Fibroblast of peridontal ligament (primary cell): ENCODE results near the gene ATP6V1B1.

Experiments used
- DNase-seq: peaks from one replicate; pipeline ENCODE4 v3.0.0-alpha.2; 2010; ENCODE audit errors: extremely low read depth

Gene ATP6V1B1

DNA sequence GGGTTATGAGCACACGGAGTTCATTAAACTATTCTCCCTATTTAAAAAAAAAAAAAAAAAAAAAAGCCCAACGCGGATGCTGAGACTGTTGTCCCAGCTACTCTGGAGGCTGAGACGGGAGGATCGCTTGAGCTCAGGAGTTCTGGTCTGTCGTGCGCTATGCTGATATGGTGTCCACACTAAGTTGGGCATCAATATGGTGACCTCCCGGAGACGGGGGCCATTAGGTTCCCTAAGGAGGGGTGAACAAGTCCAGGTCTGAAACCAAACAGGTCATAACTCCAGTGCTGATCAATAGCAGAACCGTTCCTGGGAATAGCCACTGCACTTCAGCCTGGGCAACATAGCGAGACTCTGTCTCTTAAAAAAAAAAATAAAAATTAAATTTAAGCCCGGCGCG is 29.8 kb downstream of the ATP6V1B1 start:
- no peak for DNase-seq

DNA sequence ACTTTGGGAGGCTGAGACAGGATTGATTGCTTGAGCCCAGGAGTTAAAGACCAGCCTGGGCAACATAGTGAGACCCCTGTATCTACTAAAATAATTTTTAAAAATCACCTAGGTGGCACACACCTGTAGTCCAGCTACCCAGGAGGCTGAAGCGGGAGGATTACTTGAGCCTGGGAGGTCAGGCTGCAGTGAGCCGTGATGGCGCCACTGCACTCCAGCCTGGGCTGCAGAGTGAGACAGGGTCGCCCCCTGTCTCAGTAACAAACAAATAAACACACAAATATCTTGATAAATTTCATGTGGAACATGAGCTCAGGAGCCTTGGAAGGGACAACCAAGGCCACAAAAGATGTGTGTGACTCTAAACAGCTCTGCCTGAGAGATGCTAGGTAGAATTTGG is 31.0 kb downstream of the ATP6V1B1 start:
- DNase-seq = no peak

DNA sequence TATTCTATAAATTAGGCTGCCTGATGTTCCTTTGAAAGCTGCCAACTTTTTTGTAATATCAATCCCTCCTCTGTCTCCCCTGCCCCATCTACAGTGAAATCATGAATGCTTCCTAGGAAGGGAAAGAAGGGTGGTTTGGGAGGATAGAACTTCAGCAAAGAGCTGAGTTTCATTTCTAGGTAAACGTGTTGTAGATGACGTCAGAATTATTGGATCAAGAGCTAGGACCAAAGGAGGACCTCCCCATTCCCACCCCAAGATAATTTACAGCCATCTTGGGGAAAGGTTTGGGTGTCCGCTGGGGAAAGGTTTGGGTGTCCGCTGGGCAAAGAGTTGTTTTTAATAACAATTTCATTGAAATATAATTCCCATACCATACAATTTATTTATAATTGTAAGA is 31.5 kb downstream of the ATP6V1B1 start:
- DNase-seq = no peak

DNA sequence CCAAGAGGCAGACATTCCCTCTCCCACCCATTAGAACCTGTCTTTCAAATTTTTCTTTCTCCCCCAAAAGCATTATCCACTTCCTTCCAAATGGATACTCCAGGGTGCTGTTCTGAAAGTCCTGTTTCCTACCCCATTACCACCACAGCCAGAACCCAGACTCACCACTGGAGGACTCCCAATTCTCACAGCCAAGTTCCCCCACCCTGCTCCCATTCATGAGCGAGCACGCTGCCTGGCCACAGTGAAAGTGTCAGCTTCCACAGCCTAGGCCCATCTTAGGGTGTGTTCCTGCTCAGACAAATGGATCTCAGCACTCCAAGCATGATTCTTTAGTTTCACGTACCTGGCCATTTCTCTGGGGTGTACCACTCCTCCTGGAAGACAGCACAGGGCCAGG is 38.9 kb downstream of the ATP6V1B1 start:
- no peak for DNase-seq

DNA sequence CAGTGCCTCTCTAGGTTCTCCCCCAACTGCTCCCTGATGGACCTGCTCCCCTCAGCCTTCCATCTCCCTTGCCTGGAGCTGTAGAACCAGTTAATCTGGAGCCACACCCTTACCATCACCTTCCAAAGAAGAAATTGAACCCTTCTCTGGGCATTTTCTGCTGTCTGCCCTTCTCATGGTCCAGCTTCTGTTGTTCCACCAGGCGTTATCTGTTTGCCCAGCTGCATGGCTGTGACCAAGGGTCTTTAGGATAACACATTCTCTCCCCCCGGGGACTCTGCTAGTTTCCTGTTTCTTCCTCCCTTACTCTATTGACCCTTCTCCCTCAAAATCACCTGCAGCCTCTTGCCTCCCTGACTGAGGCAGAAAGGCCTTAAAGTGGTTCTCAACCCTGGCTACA is 39.5 kb downstream of the ATP6V1B1 start:
- DNase-seq = no peak

DNA sequence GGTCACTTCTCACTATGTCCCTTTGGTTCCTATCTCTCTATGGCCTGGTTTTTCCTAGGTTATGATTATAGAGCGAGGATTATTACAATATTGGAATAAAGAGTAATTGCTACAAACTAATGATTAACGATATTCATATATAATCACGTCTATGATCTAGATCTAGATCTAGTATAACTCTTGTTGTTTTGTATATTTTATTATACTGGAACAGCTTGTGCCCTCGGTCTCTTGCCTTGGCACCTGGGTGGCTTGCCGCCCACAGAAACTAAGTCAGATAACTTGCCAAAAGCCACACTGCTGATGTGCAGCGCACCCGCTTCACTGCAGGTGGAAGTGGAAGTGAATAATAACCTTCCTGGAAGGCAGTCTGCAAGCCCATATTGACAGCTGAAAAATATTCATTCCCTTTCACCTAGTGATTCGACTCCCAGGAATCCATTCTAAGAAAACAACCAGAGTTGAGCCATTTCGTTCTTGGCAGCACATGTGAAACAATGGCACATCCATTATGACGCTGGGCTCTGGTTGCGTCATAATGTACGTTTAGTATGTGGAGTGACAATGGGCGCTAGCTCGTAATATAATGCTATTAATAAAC is 42.0 kb downstream of the ATP6V1B1 start:
- peak; percentile 87 for DNase-seq

DNA sequence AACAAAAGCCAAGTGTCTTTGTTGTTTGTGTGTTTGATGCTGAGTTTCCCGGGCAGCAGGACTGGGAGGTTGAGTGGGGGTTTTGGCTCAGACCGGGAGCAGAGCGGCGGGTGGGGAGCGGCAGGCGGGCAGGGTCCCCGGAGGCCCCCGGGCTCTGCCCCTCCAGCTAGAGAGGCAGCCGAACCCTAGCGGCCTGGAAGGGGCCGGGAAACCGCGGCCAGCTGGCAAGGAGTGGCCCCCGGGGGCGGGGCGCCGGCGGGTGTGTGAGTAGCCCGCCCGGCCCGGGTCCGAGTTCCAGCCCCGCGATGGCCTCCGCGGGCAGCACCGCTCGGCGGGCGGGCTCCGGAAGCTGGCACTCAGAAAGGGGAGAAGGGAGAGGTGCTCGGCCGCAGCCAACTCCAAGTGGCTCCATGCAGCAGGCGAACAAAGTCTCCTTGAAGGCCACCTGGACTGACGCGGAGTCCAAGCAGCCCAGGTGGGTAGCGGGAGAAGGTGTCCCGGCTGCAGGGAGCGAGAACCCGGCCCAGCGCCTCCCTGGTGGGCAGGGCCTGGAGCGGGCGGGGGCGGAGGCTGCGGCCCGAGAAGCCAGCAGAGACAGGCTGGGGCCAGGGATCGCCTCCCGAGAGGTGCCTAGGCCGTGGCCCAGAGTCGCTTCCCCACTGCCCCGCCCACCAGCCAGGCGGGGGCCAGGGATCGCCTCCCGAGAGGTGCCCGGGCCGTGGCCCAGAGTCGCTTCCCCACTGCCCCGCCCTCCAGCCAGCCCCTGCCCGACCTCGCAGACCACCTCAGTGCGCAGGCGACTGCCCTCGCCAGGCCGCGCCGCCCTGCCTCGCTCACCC is 42.9 kb downstream of the ATP6V1B1 start, which contains the start of gene ANKRD53:
Gene ANKRD53, plus strand, starts transcription at position 290 of the 839 bp plus-strand sequence. Its CDS starts 16 bp downstream, at position 306.
- DNase-seq = no peak

DNA sequence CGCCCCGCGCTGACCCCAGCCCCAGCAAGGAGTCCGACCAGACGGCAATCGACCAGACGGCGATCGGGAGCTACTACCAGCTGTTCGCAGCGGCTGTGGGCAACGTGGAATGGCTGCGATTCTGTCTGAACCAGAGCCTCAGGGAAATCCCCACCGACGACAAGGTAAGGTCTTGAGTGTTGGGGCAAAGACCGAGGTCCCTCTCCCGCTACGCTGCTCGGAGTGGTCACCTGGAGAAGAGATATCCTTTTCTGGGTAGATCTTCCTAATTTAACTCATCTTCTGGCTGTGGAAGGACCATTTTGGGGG is 43.4 kb downstream of the ATP6V1B1 start:
- no peak for DNase-seq

DNA sequence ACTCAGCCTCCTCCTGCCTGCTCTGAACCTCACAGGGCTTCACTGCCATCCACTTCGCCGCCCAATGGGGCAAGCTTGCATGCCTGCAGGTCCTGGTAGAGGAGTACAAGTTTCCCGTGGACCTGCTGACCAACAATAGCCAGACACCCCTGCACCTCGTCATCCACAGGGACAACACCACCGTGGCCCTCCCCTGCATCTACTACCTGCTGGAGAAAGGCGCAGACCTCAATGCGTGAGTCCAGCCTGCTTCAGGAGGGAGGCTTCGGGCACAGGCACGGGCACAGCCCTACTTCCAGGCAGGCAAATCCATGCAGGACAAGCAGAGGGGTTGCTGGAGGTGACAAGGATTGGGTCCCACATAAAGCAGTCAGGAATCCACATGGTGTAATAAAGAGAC is 43.9 kb downstream of the ATP6V1B1 start:
- DNase-seq = no peak

DNA sequence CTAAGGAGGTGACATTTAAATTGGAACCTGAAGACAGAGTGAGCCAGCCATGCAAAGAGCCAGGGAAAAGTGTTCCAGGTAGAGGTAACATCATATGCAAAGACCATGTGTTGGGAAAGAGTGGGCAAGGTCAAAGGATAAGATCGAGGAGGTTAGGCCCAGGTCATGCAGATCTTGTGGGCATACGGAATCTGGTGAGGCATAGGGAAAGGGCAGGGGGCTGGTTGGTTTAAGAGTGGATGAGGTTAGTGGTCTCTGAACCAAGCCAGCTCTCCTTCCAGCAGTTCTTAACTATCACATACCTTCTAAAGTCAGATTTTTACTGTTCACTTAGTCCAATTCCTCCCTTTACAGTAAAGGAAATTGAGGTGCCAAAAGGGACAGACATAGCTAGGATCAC is 45.7 kb downstream of the ATP6V1B1 start:
- DNase-seq = no peak

DNA sequence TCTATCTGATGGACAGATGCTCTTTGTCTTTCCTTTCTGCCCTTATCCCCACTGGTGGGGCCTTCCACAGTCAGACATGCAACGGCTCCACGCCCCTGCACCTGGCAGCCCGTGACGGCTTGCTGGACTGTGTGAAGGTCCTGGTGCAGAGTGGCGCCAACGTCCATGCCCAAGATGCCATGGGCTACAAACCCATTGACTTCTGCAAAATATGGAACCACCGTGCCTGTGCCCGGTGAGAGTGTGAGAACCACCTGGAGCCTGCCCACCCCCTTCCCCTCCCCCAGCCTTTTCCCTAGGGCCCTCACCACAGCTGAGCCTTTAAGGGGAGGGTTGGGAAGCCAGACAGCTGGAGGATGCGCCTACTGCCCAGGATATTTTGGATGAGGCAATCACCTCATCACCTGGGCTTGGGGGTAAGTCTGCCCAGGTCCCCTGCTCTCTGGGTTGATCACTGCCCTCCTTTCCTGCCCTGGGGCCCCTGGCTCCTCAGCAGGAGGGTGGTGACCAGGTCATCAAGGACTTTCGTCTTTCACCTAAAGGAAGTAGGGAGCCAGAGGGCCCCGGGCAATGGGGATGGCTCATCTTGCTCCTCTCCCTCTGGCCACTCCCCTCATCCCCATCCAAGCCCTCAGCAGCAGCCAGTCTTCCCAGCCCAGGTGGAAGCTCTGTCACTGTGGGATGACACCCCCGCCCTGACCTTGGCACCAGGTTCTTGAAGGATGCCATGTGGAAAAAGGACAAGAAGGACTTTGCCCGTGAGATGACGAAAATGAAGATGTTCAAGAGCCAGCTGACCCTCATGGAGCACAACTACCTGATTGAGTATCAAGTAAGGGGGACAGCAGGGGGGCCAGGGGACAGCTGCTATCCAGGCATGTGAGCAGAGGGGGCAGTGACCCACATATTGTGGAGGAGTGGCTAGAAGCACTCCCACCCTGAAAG is 46.4 kb downstream of the ATP6V1B1 start:
- no peak for DNase-seq

DNA sequence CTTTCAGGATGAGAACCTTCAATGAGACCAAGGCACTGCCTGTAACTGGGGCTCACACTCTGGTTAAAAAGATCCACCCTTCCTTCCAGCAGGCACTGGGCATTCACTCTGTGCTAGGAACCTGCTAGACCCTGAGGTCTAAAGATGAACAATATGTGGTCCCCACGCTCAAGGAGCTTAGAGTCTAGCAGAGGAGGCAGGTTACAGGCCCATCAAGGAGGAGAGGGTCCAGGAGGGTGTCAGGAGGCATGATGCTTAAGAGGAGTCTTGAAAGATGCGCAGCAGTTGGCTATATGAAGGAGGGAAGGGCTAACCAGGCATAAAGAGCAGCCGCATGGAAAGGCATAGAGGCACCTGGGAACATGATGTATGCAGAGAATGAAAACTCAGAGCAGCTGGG is 47.3 kb downstream of the ATP6V1B1 start:
- no peak for DNase-seq

DNA sequence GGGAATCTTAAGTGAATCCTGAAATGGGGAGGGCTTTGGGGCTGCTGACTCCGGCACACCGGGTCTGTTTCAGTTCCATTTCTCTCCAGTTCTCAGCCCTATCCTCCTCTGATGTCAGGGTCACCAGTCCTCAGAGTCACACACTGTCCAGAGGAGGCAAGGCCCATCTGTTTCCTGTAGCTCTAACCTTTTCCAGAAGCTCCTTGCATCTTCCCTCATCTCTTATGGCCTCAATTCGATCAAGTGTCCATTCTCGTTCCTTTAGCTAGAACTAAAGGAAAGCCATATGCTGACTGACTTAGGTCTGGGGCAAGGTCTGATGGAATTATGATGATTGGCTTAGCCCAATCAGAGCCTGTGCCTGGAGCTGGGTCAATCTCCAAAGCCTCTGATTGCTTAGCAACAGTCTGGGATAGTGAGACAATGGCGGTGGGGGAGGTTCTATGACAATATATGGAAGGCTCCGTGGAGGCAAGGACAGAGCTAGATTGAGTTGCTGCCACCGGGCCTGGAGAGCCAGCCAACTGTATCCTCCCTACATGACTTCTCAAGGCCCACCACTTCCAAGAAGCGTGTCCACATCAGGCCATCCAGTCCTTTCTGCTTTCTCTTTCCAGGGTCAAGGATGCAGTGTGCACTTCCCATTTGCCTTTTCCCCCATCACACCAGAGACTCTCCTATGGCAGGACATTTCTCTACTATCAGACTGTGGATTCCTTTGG is 48.0 kb downstream of the ATP6V1B1 start:
- no peak for DNase-seq

DNA sequence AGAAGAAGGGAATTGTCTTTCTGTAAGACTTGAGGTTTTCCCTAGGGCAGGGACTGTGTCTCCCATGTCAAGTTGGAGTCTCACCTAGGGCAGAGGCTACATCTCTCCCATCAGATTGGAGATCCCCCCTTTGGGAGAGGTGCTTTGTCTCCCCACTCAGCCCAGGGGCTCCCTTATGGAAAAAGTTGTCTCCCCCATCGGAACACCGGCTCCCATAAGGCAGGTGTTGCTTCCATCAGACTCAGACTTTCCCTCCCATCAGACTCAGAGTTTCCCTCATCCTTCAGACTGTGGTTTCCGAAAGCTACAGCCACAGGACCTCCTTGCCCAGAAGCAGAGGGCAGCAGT is 48.5 kb downstream of the ATP6V1B1 start:
- no peak for DNase-seq

DNA sequence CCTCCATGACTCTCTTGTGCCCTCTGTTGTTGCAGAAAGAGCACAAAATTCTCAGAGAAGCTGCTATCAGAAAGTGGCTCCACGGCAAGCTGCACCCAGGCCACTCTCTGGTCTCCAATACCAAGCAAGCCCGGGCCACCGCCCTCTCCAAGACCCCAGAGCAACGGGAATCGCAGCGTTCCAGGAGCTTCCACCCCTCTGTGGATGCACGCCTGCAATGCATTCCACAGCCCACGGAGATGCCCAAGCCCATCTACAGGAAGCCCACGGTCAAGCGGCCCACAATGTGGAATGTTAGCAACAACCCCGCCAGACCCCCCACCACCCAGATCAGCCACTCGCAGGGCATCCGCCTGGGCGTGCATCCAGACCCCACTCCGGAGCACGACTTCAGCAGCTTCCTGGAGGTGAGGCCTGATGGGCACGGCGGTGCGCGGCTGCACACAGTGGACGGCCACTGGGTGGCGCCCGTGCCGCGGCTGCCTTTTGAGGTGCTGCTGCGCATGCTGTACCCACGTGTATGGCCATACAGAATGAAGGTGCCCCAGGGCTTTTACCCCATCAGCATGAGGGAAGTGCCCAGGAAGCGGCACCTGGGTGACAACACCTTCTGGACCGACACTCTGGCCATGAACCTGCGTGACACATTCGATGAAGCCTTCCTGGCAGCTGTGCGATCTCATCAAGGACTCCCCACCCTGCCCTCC is 49.0 kb downstream of the ATP6V1B1 start:
- DNase-seq = peak; percentile 16

DNA sequence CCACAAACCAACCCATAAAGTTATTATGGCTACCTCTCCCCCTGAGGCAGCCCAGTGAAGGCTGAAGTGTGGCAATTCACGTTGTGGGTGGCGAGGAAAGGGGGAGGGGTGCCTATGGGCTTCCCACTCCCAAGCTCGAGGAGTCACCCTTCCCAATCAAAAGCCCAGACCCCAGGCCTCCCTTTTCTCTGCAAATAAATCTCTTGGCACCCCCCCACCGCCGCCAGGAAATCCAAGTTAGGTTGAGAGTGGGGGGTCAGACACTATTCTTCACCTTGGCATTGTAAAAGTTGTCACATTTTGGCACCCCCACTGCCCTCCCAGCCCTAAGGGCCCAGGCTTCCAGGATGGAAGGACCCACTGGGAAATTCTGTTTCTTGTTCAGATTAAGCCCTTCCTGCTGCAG is 49.6 kb downstream of the ATP6V1B1 start:
- DNase-seq = no peak

DNA sequence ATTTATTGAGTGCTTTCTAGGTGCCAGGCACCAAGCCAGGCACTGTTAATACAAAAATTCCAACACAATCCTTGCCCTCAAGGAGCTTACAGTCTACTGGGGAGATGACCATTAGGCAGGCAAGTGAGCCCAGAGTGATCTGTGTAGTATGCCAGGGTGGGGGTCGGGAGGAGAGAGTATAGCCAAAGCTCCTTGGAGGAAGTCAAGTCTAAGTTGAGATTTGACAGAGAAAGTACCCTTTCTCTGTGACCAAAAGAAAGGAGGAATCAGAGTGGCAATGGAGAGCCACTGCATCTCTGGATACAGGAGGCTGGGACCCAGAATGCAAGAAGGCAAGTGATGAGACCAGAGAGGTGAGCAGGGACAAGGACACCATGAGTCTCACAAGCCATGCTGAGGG is 50.3 kb downstream of the ATP6V1B1 start:
- DNase-seq = no peak

DNA sequence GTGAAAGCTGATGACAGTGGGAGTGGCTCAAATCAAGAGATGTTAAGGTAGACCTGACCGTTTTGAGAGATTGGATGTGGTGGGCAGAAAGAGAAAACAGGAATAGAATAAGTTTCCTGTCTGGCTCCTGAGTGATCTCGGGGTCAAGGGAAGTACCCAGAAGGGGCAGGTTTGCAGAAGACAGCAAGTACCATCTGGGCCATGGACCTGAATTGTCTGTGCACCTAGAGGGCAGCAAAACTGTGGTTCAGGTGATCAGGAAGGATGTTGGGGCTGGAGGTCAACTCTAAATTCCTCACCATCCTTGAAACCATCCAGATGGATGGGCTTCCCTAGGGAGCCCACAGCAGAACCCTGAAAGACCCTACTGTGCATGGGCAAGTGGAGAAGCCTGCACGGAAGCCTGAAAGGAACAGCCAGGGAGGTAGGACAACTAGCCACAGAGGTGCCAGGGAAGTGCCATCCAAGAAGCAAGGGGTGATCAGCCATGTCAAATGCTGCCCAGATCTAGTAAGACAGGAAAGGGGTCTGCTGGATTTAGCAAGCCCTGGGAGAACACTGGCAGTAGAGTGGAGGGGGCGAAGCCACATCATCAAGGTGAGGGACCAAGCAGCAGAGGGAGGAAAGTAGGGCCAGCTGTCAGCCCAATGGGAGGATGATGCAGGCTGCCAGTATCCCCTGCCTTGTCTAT is 50.9 kb downstream of the ATP6V1B1 start:
- no peak for DNase-seq

DNA sequence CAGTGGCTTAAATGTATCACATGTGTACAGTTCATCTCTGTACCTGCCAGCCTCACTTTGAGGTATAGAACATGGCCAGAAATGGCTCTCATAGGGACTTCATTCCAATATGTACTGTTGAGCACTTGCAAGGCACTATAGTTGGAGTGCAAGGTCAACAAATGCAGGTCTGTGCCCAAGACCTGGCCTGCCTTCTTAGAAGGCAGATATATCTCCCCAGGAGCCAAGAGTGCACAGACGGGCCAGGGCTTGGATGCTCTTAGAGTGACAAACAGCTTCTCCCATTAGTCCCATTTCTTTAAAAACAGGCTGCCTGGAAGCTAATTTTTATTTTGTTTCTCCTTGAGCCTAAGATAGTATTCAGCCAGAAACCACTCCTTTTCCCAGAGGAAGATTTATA is 51.7 kb downstream of the ATP6V1B1 start:
- no peak for DNase-seq

DNA sequence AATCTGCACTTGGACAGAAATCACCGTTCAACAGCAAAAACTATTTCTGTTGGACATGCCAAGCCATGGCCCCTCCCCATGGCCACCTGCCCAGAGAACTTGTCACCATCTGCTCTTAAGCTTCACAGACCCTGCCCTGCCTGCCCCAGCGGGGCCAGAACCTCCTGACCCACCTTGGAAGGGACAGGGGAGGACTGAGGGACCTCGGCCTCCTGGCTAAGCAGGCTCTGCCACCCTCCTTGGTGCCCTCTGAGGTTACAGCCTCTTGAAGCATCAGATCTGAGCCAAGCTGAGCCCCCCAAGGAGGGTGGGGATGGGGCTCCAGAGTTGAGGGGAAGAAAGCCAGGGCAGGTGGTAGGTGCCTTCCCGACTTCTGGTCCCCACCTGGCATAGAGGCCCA is 52.5 kb downstream of the ATP6V1B1 start:
- DNase-seq = no peak
